ENCODE results near the gene GPBP1. TPM values are rescaled to one million over a fixed set of nuclear protein-coding genes. Genes with fewer than 3 reads are reported as not detected.
"Not testable (repeated sequence)": the region's sequence is repeated elsewhere in the genome, so short reads cannot be mapped to it uniquely, and the experiment has no call there.

Gene GPBP1
- polyA plus RNA-seq, 3 donors, result 134 to 163 (median 161) TPM

- DNase-seq (ENCODE audit: extremely low read depth in 1 of 11, low read depth in 9 of 11, low spot score in 4 of 11), result no peak
Measured at GRCh38 chr5:57306359-57306758, 132.5 kb downstream of the GPBP1 start.

GRCh38 chr5:57307516-57307915, 133.7 kb downstream of the GPBP1 start:
- no peak for DNase-seq (ENCODE audit: extremely low read depth in 1 of 11, low read depth in 9 of 11, low spot score in 4 of 11)

GRCh38 chr5:57309022-57309421, 135.2 kb downstream of the GPBP1 start:
- DNase-seq (ENCODE audit: extremely low read depth in 1 of 11, low read depth in 9 of 11, low spot score in 4 of 11), result not testable (repeated sequence)

- DNase-seq (ENCODE audit: extremely low read depth in 1 of 11, low read depth in 9 of 11, low spot score in 4 of 11), result no peak
Measured at GRCh38 chr5:57311251-57311650, 137.4 kb downstream of the GPBP1 start.

GRCh38 chr5:57311921-57312735, 138.3 kb downstream of the GPBP1 start:
- no peak for DNase-seq (ENCODE audit: extremely low read depth in 1 of 11, low read depth in 9 of 11, low spot score in 4 of 11)

GRCh38 chr5:57313716-57314115, 139.9 kb downstream of the GPBP1 start:
- no peak for DNase-seq (ENCODE audit: extremely low read depth in 1 of 11, low read depth in 9 of 11, low spot score in 4 of 11)

Other genes starting within 250 kb of the GPBP1 start
- 10 to 100 TPM; 32.1 to 37.9 (median 33.4) TPM for gene MIER3, start 221.9 kb upstream of the GPBP1 start, polyA plus RNA-seq (ENCODE audit: insufficient read length in 3 of 3)